ENCODE results near the gene LKAAEAR1.

DNA sequence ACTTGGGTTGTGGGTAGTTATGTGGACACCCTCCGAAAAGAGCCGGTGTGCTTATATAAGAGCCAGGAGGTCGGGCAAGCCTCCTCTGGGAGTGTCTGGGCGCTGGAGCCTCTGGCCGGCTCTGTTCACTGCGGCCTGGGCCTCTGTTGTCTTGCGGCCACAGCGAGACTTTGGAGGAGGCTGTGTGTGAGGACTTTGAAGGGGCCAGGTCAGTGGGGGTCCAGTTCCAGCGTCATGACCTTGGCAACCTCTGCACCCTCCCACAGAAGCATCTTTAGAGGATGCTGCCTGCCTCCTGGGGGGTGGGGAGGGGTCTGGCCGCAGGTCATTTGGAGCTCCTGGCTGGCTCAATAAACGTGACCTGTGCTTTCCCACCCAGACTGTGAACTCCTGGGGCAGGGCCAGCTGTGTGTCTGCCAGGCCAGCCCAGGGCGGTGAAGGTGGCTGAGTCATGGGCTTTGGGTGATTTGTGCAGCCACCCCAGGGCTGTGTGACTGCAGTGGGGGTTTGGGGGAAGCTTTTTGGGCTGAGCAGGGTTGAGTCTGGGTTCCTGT lies 20.0 kb downstream of the LKAAEAR1 start:
- TF ChIP-seq CTCF (IDR thresholded peaks at IDR 0.05) = no peak
- no peak for TF ChIP-seq ZFX (IDR thresholded peaks at IDR 0.05; ENCODE audit: borderline replicate concordance)
